ENCODE data around the gene HS2ST1. TPM values are rescaled to one million over a fixed set of nuclear protein-coding genes. Genes with fewer than 3 reads are reported as not detected.
"Not testable (repeated sequence)": the region's sequence is repeated elsewhere in the genome, so short reads cannot be mapped to it uniquely, and the experiment has no call there.

The HS2ST1 gene
- total RNA-seq, result 14.8 and 16.3 TPM in 2 replicates

DNA sequence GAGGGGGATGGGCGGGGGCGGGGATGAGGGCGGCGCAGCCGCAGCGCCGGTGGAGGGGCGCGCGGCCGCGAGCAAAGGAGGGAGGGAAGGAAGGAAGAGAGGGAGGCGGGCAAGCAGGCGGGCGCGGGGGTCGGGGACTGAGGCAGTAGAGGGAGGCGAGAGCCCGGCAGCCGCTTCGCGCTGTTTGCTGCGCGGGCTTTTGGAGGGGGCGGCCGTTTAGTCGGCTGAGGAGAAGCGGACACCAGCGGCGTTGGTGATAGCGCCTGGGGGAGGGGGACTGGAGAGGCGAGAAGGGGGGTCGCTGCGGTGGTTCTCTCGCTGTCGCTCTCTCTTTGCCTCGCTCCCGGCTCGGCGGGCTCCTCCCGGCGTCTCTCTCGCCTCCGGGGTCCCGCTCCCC is at the start of gene HS2ST1:
Gene HS2ST1 (plus strand): TSS at position 35 of the 397 bp plus-strand sequence.
- DNase-seq (ENCODE audit: low read depth in 2 of 2), result no peak

DNA sequence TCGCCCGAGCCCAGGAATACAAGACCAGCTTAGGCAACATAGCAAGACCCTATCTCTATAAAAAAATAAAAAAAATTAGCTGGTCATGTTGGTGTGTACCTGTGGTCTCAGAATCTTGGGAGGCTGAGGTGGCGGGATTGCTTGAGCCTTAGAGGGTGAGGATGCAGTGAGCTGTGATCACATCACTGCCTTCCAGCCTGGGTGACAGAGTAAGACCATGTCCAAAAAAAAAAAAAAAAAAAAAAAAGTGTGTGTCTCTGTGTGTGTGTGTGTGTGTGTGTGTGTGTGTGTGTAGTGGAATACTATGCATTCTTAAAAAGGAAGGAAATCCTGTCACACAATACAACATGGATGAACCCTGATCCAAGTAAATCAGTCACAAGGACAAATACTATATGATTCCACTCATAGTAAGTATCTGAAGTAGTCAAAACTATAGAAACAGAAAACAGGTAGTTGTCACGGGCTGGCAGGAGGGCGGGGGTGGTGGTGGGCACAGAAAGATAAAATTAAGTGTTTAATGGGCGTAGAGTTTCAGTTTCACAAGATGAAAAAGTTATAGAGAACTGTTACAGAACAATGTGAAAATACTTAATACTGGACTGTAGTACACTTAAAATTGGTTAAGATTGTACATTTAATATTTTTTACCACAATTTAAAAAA is 48.3 kb upstream of the HS2ST1 start:
- no peak for DNase-seq (ENCODE audit: low read depth in 2 of 2)

DNA sequence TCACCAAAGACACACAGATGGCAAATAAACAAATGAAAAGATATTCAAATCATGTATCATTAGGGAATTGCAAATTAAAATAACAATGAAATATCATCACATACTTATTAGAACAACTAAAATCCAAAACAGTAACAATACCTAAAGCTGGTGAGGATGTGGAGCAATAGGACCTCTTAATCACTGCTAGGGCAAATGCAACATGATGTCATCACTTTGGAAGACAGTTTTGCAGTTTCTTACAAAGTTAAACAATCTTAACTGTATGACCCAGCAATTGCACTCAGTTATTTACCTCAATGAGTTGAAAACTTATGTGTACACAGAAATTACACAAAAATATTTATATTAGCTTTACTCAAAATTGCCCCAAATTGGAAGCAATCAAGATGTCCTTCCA is 47.8 kb upstream of the HS2ST1 start:
- no peak for DNase-seq (ENCODE audit: low read depth in 2 of 2)

DNA sequence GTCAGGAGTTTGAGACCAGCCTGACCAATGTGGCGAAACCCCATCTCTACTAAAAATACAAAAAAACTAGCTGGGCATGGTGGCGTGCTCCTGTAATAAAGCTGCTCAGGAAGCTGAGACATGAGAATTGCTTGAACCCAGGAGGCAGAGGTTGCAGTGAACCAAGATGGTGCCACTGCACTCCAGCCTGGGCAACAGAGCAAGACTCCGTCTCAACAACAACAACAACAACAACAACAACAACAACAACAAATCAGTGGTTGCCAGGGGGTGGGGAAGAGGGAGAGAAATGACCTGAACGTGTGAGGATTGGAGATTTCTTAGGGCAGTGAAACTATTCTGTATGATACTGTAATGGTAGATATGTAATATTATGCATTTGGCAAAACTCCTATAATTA is 47.2 kb upstream of the HS2ST1 start:
- not testable (repeated sequence) for DNase-seq (ENCODE audit: low read depth in 2 of 2)

DNA sequence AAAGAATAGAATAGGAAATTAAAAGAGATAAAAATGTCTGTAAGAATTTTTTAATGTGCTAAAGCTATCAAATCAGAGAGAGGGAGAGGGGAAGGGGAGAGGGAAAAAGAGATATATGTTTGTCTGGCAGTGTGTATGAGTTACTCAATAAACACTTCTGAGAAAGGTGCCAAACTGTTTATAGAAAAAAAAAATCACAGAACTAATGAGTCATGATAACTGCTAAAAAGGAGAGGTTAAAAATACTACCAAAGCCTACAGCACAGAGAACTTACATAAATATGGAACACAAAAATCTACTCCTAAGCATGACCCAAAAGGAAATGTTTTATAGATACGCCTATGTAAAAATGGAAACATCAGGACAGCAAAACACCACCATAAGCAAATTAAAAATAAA is 46.0 kb upstream of the HS2ST1 start:
- DNase-seq (ENCODE audit: low read depth in 2 of 2), result peak in 1 of 2 donors; percentile 17

DNA sequence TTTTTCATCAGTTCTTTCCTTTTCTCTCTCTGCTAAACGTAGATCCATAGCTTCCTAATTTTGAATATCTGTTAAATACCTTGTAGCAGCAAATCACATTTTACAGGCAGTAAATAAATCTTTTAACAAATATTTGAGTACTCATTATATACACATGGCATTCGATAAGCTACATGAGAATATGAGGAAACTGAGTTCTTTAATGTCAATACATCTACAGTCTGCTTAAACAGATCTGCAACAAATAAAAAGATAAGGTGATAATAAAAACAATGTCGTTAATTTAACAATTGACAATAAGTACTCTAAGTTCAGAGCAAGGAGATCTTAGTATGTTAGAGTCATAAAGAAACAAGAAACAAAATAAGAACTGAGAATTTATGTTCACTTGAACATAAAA is 43.4 kb upstream of the HS2ST1 start:
- no peak for DNase-seq (ENCODE audit: low read depth in 2 of 2)

DNA sequence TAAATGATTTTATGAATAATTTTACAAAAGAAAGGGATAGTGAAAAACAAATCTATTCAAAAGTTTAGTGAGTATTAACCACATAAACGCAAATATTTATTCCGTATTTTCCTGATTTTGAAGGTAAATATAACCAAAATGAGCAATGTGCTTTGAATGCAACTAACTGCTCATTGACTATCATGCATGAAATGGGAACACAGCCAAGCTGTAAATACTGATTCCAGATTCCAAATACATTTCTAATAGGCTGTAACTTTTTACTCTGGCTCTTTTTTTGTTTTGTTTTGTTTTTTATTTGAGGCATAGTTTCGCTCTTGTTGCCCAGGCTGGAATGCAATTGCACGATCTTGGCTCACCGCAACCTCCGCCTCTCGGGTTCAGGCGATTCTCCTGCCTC is 42.3 kb upstream of the HS2ST1 start:
- DNase-seq (ENCODE audit: low read depth in 2 of 2), result no peak

DNA sequence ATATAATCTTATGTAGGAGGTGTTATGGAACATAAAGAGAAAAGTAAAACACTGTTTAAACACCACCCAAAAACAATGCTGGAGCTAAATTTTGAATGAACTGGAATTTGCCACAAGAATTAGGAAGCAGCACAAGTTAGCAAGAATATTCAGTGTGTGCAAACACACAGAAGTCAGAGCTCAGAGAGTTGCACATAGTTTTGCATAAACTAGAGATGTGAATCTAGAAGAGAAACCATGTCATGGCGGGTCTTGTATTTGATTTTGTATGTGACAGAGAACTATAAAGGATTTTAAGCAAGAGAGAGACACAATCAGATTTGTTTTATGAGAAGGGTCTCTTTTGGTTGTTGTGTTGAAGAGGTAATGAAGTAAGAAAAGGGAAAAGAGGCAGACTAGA is 38.7 kb upstream of the HS2ST1 start:
- no peak for DNase-seq (ENCODE audit: low read depth in 2 of 2)

DNA sequence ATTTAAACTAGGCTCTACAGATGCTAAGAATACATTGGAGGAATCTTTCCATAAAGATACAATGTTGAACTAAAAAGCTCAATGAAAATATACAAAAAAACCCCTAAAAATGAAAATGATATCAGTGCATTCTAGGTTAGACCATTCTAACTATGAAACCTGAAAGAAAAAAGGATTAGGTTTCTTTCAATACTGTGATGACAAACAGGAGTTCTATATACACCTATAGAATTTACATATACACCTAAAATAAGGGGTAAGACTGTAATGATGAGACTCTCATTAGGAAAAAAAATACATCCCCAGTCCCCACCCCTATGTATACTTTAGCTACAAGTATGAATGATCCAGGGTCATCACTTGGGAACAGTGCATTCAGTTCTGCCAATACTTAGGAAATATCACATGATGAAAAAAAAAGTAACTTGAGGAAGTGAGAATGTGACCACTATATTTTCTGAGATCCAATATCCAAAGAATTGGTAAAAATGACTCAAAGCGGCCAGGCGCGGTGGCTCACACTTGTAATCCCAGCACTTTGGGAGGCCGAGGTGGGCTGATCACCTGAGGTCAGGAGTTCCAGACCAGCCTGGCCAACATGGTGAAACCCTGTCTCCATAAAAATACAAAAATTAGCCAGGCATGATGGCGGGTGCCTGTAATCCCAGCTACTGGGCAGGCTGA is 26.8 kb upstream of the HS2ST1 start:
- no peak for DNase-seq (ENCODE audit: low read depth in 2 of 2)

DNA sequence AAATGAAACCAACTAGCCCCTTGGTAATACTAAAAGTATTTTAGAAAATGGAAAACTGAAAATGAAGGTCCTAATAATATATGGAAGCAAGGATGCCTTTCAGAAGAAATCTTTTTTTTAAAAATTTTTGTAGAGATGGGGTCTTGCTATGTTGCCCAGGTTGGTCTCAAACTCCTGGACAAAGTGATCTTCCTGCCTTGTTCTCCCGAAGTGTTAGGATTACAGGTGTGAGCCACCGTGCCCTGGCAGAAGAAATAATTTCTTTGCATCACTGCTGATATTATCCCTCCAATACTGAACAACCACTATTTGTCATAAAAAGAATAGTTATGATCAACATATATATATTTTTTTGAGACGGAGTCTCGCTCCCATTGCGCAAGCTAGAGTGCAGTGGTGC is 26.1 kb upstream of the HS2ST1 start:
- no peak for DNase-seq (ENCODE audit: low read depth in 2 of 2)

DNA sequence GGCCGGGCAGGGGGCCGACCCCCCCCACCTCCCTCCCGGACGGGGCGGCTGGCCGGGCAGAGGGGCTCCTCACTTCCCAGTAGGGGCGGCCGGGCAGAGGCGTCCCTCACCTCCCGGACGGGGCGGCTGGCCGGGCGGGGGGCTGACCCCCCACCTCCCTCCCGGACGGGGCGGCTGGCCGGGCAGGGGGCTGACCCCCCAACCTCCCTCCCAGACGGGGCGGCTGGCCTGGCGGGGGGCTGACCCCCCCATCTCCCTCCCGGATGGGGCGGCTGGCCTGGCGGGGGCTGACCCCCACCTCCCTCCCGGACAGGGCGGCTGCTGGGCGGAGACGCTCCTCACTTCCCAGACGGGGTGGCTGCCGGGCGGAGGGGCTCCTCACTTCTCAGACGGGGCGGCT is 15.0 kb upstream of the HS2ST1 start:
- not testable (repeated sequence) for DNase-seq (ENCODE audit: low read depth in 2 of 2)

DNA sequence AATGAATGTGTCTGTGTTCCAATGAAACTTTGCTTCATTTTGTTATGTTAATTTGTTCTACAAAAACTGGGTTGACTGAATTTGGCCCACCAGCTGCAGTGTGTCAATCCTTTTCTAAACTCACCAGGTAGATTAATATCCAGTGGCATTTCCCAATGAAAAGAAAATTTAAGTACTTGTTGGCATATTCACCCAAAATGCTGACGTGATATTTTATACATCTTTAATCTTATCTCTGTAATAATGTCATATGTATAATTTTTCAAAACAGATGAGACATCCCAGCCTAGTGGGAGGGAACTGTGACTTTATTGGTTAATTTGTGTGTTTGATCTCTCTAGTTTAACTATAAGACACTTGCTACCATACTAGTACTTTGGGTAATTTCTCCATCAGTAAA is 8.6 kb upstream of the HS2ST1 start:
- DNase-seq (ENCODE audit: low read depth in 2 of 2), result no peak

DNA sequence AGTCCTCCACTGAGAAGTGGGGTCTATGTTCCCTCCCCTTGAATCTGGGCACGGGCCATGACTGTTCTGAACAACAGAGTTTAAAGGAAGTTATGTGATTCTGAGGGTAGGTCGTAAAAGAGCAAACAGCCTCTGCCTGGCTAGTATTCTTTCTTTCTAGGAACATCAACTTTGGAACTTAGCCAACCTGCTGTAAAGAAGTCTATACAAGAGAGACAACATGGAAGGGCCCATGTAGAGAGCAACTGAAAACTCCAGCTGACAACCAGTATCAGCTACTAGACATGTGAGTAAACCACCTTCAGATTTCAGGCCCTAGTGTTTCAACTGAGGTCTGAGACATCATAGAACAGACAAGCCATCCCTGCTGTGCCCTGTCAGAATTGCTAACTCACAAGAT is 8.0 kb upstream of the HS2ST1 start:
- peak in 1 of 2 donors; percentile 58 for DNase-seq (ENCODE audit: low read depth in 2 of 2)

DNA sequence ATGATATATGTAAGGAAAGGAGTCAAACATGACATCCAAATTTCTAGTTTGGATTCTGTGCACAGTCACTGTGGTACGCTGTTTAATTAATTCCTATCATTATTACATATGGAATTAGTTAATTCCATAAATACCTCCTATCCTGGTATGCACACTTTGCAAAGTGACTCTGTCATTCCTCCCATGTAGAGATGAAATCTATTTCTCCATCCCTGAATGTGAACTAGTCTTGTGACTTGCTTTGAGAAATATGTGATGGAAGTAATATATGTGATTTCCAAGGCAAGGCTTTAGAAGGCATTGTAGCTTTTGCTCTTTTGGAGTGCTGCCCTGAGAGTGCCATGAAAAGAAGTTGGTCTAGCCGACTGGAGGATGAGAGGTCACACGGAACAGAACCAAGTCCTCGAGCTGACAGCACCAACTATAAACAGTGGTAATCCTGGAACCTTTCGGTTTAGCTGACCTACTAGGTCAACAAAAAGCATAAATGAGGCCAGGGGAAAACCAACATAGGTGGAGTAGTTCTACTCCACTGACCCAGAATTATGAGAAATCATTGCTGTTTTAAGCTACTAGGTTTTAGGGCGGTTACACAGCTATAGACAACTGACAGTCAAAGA is 2.0 kb upstream of the HS2ST1 start:
- DNase-seq (ENCODE audit: low read depth in 2 of 2), result peak in 1 of 2 donors; percentile 5

DNA sequence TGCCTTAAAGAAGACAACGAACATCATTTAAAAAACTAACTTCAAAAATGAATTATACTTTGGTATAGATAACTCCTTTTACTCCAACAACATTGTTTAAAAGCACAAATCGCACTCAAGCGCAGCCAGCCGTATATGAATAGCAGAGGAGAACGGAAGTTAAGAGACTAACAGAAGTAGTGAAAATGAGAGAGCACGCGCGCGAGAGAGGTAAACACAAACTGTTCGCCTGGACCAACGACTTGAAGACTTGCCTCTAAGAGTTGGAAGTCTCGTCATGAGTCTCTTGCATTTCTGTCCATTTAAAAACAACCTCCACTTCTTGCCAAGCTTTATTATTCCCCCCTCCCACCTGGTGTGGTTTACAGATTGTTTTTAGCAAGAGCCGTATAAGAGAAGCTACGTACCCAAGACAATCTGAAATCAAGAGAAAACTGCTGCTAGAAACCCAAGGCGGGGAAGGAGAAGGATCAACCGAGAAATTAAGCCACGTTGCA is 988 bp upstream of the HS2ST1 start:
- peak in 1 of 2 donors; percentile 67 for DNase-seq (ENCODE audit: low read depth in 2 of 2)

DNA sequence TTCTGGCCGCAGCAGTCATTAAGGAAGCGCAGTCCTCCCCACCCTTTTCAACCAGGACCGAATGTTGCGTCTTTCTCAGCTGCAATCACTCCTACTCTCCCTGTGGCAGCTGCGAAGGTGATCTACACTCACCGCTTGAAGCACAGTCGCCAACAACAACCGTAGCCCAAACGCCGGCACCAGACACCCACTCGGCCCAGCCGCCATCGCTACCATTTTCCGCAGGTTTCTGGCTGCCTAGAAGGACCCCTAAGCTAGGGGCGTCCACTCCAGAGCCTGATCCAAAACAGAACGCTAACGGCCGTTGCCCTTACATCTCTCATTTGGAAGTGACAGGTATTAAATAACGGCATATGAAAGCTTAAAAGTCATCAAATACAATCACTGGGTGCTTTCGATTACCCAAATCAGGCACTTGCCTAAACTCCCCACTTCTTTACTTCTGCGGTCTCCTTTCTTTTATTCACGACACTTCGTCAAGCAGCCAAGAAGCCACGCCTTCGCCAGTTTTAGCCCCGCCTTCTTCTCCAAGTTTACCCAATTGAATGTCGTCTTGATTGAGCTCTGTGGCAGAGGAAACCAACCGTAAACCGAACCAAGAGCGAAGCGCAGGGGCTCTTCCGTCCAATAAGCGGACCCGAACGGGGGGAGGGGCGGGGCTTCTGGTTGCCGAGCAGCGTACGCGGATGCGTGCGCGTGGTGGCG is 387 bp upstream of the HS2ST1 start, which contains the start of gene SELENOF:
Gene SELENOF (minus strand): TSS at position 231 of the 705 bp plus-strand sequence. CDS start 15 bp downstream, at position 216.
- DNase-seq (ENCODE audit: low read depth in 2 of 2), result peak; percentile 100

DNA sequence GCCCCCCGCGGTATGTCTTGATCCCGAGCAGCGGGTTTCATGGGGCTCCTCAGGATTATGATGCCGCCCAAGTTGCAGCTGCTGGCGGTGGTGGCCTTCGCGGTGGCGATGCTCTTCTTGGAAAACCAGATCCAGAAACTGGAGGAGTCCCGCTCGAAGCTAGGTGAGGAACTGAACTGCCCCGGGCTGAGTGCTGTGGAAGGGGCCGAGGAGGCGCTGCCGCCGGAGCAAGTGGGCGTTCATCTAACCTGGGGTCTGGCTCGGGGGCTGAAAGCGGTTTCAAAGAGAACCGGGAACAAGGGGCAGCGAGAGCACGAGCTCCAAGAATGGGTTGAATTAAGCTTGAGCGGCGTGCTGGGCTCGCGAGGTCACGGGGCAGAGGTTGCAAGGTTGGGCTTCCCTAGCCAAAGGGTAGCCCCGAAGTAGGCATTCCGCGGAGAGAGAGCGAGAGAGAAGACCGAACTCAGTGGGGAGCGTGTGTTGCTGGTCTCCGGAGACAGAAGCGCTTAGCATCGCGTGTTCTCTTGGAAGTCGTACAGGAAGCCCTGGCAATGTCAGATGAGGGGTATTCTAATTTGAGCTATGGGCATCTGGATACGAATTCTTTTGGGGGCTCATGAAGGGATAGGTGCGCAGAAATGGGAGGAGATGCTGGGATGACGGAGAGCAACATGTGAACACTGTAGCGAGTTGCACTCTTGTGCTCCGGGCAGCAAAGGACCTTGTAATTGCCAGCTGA is 732 bp downstream of the HS2ST1 start:
- DNase-seq (ENCODE audit: low read depth in 2 of 2), result peak; percentile 29 to 68

DNA sequence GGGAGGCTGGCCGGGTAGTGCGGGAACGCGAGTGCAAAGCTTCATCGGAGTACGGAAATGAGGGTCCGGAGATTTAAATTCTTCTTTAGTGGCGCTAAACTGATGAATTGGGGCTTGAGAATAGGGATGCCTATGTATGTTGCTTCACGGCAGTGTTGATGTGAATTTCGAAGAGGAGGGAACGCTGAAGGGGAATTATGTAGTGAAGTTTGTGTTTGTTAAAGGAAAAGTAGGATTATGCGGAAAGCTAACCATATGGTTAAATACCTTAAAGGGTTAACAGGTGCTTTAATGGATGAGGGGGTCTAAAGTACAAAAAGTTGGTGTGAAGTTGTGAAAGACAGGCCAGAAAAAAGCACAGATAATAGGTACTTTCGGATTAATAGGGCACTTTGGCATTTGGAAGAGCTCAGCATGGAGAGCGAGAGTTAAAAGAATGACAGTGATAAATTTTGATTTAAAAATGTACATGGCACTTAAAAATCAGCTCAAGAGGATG is 1.4 kb downstream of the HS2ST1 start:
- DNase-seq (ENCODE audit: low read depth in 2 of 2), result no peak

DNA sequence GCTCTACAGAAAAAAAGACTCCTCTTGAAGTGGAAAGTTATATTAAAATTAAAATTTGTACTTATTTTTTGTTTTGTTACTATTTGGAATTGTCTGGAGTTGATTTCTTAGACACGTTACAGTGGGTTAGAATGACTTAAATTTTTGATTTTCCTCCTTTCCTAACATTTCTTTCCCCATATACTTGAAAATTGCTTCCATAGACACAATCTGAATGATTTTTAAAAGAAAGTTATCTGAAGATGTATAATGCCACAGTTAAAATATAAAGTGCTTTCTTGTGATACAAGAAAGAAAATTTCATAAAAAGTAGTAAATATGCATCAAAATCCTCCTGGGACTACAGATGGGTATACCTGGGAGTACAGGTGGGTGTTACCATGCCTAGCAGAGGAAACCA is 2.3 kb downstream of the HS2ST1 start:
- no peak for DNase-seq (ENCODE audit: low read depth in 2 of 2)

DNA sequence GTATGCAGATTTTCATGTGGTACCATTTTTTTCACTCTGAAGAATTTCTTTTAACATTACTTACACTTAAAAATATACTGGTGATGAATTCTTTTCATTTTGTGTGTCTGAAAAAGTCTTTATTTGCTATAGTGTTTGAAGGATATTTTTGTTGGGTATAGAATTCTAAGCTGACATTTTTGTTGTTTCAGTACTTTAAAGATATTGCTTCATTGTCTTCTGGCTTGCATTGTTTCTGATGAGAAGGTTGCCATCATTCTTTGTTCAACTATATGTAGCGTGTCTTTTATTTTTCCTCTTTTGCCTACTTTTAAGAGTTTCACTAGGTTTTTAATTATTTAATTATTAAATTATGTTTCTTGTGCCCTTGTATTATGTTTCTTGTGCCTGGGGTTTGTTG is 8.0 kb downstream of the HS2ST1 start:
- no peak for DNase-seq (ENCODE audit: low read depth in 2 of 2)

DNA sequence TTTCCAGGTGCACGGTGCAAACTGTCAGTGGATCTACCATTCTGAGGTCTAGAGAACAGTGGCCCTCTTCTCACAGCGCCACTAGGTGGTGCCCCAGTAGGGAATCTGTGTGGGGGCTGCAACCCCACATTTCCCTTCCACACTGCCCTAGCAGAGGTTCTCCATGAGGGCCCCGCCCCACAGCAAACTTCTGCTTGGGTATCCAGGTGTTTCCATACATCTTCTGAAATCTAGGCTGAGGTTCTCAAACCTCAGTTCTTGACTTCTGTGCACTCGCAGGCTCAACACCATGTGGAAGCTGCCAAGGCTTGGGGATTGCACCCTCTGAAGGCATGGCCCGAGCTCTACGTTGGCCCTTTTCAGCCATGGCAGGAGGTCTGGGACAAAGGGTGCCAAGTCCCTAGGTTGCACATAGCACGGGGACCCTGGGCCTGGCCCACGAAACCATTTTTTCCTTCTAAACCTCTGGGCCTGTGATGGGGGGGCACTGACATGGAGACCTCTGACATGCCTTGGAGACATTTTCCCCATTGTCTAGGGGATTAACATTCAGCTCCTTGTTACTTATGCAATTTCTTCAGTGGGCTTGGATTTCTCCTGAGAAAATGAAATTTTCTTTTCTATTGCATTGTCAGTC is 10.0 kb downstream of the HS2ST1 start:
- DNase-seq (ENCODE audit: low read depth in 2 of 2), result no peak

All from dermis microvascular lymphatic vessel endothelial cell (primary cell).